Measurements from ENCODE around the gene SLC39A8.

DNA sequence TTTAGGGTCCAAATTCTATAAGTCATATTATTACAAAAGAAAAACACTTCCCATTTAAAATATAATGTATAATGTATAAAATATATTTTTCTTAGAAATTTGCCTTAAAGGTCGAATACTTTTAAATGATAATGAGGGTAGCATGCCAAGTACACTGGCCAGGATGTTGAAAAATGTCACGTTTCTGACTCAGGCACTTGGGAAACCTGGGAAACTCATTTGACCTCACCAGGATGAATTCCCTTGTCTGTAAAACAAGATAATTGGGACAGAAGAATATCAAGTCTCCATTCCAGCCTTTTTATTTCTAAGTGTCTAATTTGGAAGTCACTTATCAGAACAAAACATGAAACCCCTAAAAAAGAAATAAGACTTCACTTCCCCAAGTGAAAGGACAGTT, 3.4 kb upstream of the SLC39A8 start:
- TF ChIP-seq POLR2A (IDR thresholded peaks at IDR 0.05) = no peak
- TF ChIP-seq, protein P1, sequence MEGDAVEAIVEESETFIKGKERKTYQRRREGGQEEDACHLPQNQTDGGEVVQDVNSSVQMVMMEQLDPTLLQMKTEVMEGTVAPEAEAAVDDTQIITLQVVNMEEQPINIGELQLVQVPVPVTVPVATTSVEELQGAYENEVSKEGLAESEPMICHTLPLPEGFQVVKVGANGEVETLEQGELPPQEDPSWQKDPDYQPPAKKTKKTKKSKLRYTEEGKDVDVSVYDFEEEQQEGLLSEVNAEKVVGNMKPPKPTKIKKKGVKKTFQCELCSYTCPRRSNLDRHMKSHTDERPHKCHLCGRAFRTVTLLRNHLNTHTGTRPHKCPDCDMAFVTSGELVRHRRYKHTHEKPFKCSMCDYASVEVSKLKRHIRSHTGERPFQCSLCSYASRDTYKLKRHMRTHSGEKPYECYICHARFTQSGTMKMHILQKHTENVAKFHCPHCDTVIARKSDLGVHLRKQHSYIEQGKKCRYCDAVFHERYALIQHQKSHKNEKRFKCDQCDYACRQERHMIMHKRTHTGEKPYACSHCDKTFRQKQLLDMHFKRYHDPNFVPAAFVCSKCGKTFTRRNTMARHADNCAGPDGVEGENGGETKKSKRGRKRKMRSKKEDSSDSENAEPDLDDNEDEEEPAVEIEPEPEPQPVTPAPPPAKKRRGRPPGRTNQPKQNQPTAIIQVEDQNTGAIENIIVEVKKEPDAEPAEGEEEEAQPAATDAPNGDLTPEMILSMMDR (IDR thresholded peaks at IDR 0.05) = no peak

Data from uterus (tissue), 2 donors.